ENCODE data around the gene RNF20. TPM values are rescaled to one million over a fixed set of nuclear protein-coding genes. Genes with fewer than 3 reads are reported as not detected.

Gene RNF20
- total and polyA plus RNA-seq, 10 of the 15 experiments (the other 5 are each of a cell fraction or from before 2014, with no cell fraction given) = 7.5 to 38.9 (median 26.7) TPM

- TF ChIP-seq MTA3 (IDR thresholded peaks at IDR 0.05; ENCODE audit: borderline replicate concordance, low read length) = no peak
Observed at GRCh38 chr9:101604296-101604695, 70.6 kb downstream of the RNF20 start (continued).

DNA sequence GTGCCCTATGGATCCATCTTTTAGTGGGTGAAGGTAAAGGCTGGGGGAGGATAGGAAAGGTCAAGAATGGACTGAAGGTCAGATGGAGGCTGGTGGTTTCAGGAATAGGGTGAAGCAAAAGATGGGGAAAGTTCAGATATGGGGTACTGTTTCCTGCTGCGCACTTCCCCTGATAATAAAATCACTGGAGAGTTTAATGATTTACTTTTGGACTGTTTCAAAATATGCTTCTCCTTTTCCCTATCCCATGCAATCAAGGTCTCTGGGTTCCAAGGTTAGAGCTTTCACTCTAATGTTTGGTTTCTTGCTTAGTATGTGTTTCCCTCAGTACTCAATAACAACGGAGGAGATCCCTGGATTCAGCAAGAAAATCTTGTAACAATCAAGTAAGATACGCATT is 71.9 kb downstream of the RNF20 start:
- Histone ChIP-seq H3K27me3 (replicated peaks in 1 of 2; ENCODE audit: control insufficient read depth in 2 of 2, insufficient read depth in 2 of 2, low read length in 1 of 2) (no peaks in the 10 kb centered on the region; a peak in 1 of 4 replicates), H3K9ac (ENCODE audit: control insufficient read depth, insufficient read depth, low read length) (no peak overlapping the region), H3K27ac (ENCODE audit: control insufficient read depth, insufficient read depth) (no peak overlapping the region), H3K79me2 (ENCODE audit: control insufficient read depth, insufficient read depth, low read length) (no peaks in the 10 kb centered on the region), H4K20me1 (ENCODE audit: control insufficient read depth, insufficient read depth) (no peaks in the 10 kb centered on the region), H3K9me3 (replicated peaks; ENCODE audit: control insufficient read depth, insufficient read depth, low read length) (no peaks in the 10 kb centered on the region), H3K4me2 (ENCODE audit: control insufficient read depth, insufficient read depth) (no peak overlapping the region), H3K4me1 (ENCODE audit: control insufficient read depth, insufficient read depth, low read length) (no peaks in the 10 kb centered on the region), H3K4me3 (no peak overlapping the region), H3K36me3 (ENCODE audit: control insufficient read depth in 2 of 2, insufficient read depth in 2 of 2, low read length in 1 of 2) (no peaks in the 10 kb centered on the region), H2AFZ (ENCODE audit: control insufficient read depth, low read depth, low read length) (no peak overlapping the region)
- CTCF ChIA-PET = no interaction called here
- in situ Hi-C loops (cut with MboI) (no loop called here), intact Hi-C loops (cut with micrococcal nuclease; ENCODE audit: unreplicated experiment) (no loop called here)
- no peak for TF ChIP-seq FOS (IDR thresholded peaks at IDR 0.05; ENCODE audit: borderline replicate concordance, extremely low read depth, insufficient read length)
- TF ChIP-seq HDAC2 (IDR thresholded peaks at IDR 0.05) = no peak
- no peak for TF ChIP-seq SMAD1 (IDR thresholded peaks at IDR 0.05; ENCODE audit: low read depth, partially characterized antibody)
- TF ChIP-seq, protein P1, sequence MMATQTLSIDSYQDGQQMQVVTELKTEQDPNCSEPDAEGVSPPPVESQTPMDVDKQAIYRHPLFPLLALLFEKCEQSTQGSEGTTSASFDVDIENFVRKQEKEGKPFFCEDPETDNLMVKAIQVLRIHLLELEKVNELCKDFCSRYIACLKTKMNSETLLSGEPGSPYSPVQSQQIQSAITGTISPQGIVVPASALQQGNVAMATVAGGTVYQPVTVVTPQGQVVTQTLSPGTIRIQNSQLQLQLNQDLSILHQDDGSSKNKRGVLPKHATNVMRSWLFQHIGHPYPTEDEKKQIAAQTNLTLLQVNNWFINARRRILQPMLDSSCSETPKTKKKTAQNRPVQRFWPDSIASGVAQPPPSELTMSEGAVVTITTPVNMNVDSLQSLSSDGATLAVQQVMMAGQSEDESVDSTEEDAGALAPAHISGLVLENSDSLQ (IDR thresholded peaks at IDR 0.05) = no peak
- TF ChIP-seq RAD51 (IDR thresholded peaks at IDR 0.05) = no peak
- TF ChIP-seq ZNF592 (IDR thresholded peaks at IDR 0.05) = no peak
- TF ChIP-seq RAD21 (IDR thresholded peaks at IDR 0.05; ENCODE audit: insufficient read depth, low read depth, low read length) = no peak
- no peak for TF ChIP-seq PBX3 (IDR thresholded peaks at IDR 0.05; ENCODE audit: insufficient replicate concordance, low read depth, low read length)
- no peak for TF ChIP-seq CHD1 (IDR thresholded peaks at IDR 0.05; ENCODE audit: low read depth, low read length)
- TF ChIP-seq HDGF (IDR thresholded peaks at IDR 0.05) = no peak
- TF ChIP-seq, protein P2, sequence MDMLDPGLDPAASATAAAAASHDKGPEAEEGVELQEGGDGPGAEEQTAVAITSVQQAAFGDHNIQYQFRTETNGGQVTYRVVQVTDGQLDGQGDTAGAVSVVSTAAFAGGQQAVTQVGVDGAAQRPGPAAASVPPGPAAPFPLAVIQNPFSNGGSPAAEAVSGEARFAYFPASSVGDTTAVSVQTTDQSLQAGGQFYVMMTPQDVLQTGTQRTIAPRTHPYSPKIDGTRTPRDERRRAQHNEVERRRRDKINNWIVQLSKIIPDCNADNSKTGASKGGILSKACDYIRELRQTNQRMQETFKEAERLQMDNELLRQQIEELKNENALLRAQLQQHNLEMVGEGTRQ (IDR thresholded peaks at IDR 0.05; ENCODE audit: borderline replicate concordance, low read depth, low read length) = no peak
- TF ChIP-seq BHLHE40 (IDR thresholded peaks at IDR 0.05; ENCODE audit: borderline replicate concordance in 1 of 2, low read depth in 2 of 2, low read length in 1 of 2) = no peak
- no peak for TF ChIP-seq ZNF384 (IDR thresholded peaks at IDR 0.05; ENCODE audit: borderline replicate concordance, low read depth, low read length)
- WGBS (ENCODE audit: insufficient coverage, insufficient replicate concordance, low lambda C conversion rate, missing lambda C conversion rate) = 25% methylated on average over 3 of the region's 3 CpGs
- no TSS peak for BruUV-seq (replicated peaks)
- ATAC-seq = no peak
- RAD21 ChIA-PET (ENCODE audit: unreplicated experiment) = no interaction called here
- POLR2A ChIA-PET = interaction anchor here (0.5 kb wide), 1 partner anchor 366 kb away, joined by 3 read pairs; no protein-coding TSS in a partner anchor
- SMC1A ChIA-PET (ENCODE audit: uncharacterized antibody, unreplicated experiment) = no interaction called here
- no peak for FAIRE-seq
- no peak for DNase-seq (ENCODE audit: low read depth, low spot score)

Data from GM12878 (cell line).